HEK293T (cell line): ENCODE data around the gene MARCHF9.

Experiments
- CTCF ChIA-PET: fragments of 350-600 bp; formaldehyde crosslinking; extraction: SDS; loops from one replicate; lab custom pipeline; 2021; ENCODE audit warnings: antibody characterized with exemption, inconsistent platforms; lab: Yijun Ruan, JAX
- POLR2A ChIA-PET: fragments of 350-600 bp; formaldehyde crosslinking; extraction: SDS; loops from one replicate; lab custom pipeline; 2020; ENCODE audit warnings: antibody characterized with exemption, inconsistent platforms; lab: Yijun Ruan, JAX
- DNase-seq: peaks from one replicate; pipeline ENCODE4 v3.0.0; 2012; ENCODE audit warnings: mixed read lengths; ENCODE audit errors: extremely low spot score
- ARNT ChIP-seq: fragments of 450-650 bp; IDR thresholded peaks from 2 replicates; pipeline ENCODE4 v1.6.1; 2017; ENCODE audit warnings: mild to moderate bottlenecking
- BHLHE40 ChIP-seq: fragments of 450-650 bp; IDR thresholded peaks from 2 replicates; pipeline ENCODE4 v1.6.1; 2016; ENCODE audit warnings: mild to moderate bottlenecking, moderate library complexity, borderline replicate concordance
- CTBP1 ChIP-seq: fragments of 450-650 bp; IDR thresholded peaks from 2 replicates; pipeline ENCODE4 v1.6.1; 2016; ENCODE audit warnings: borderline replicate concordance
- ELF4 ChIP-seq: fragments of 450-650 bp; IDR thresholded peaks from 2 replicates; pipeline ENCODE4 v1.6.1; 2017; ENCODE audit warnings: antibody characterized with exemption
- FOXA1 ChIP-seq: fragments of 450-650 bp; IDR thresholded peaks from 2 replicates; pipeline ENCODE4 v1.6.1; 2016; ENCODE audit warnings: mild to moderate bottlenecking
- FOXK2 ChIP-seq: fragments of 450-650 bp; IDR thresholded peaks from 2 replicates; pipeline ENCODE4 v1.6.1; 2016; ENCODE audit warnings: mild to moderate bottlenecking
- FOXM1 ChIP-seq: fragments of 450-650 bp; IDR thresholded peaks from 2 replicates; pipeline ENCODE4 v1.6.1; 2017; ENCODE audit warnings: mild to moderate bottlenecking, borderline replicate concordance
- HDGF ChIP-seq: fragments of 450-650 bp; IDR thresholded peaks from 2 replicates; pipeline ENCODE4 v1.6.1; 2017; ENCODE audit warnings: antibody characterized with exemption, borderline replicate concordance
- L3MBTL2 ChIP-seq: fragments of 450-650 bp; conservative IDR thresholded peaks from 2 replicates; pipeline ENCODE4 v1.6.1; 2016; ENCODE audit warnings: mild to moderate bottlenecking
- LEF1 ChIP-seq: fragments of 450-650 bp; IDR thresholded peaks from 2 replicates; pipeline ENCODE4 v1.6.1; 2017; ENCODE audit warnings: mild to moderate bottlenecking, borderline replicate concordance
- NFRKB ChIP-seq: fragments of 450-650 bp; IDR thresholded peaks from 2 replicates; pipeline ENCODE4 v1.6.1; 2016; ENCODE audit warnings: mild to moderate bottlenecking, moderate library complexity
- SP1 ChIP-seq: fragments of 450-650 bp; IDR thresholded peaks from 2 replicates; pipeline ENCODE4 v1.6.1; 2017
- SUZ12 ChIP-seq: fragments of 450-650 bp; IDR thresholded peaks from 2 replicates; pipeline ENCODE4 v1.6.1; 2016; ENCODE audit warnings: mild to moderate bottlenecking
- TARDBP ChIP-seq: fragments of 450-650 bp; IDR thresholded peaks from 2 replicates; pipeline ENCODE4 v1.6.1; 2016
- ZNF384 ChIP-seq: fragments of 450-650 bp; IDR thresholded peaks from 2 replicates; pipeline ENCODE4 v1.6.1; 2016
- TF ChIP-seq, protein P1 (sequence below): fragments of 450-650 bp; IDR thresholded peaks from 2 replicates; pipeline ENCODE4 v1.6.1; 2016

The MARCHF9 gene

DNA sequence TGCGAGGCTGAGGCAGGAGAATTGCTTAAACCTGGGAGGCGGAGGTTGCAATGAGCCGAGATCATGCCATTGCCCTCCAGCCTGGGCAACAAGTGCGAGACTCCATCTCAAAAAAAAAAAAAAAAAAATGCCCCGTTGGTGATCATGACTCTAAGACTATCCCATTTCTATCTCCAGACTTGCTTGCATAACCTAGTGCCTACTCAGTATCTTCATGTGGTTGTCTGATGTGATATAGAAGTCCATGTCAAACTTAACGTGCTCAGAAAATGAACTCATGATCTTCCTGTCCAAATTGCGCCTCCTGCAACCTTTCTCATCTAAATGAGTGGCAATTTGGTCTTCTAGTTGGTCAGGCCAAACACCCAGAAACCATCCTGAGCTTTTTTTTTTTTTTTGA lies 23.0 kb downstream of the MARCHF9 start:
- ChIA-PET CTCF (interaction anchor here (1.0 to 1.1 kb wide), 2 partner anchors 19 to 21 kb away, joined by 3 read pairs; no protein-coding TSS in a partner anchor), POLR2A (no interaction called here)
- TF ChIP-seq LEF1 = no peak
- TF ChIP-seq ZNF384 = no peak
- TF ChIP-seq, protein P1, sequence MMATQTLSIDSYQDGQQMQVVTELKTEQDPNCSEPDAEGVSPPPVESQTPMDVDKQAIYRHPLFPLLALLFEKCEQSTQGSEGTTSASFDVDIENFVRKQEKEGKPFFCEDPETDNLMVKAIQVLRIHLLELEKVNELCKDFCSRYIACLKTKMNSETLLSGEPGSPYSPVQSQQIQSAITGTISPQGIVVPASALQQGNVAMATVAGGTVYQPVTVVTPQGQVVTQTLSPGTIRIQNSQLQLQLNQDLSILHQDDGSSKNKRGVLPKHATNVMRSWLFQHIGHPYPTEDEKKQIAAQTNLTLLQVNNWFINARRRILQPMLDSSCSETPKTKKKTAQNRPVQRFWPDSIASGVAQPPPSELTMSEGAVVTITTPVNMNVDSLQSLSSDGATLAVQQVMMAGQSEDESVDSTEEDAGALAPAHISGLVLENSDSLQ = no peak
- no peak for TF ChIP-seq CTBP1
- TF ChIP-seq SUZ12 = no peak
- DNase-seq = no peak

DNA sequence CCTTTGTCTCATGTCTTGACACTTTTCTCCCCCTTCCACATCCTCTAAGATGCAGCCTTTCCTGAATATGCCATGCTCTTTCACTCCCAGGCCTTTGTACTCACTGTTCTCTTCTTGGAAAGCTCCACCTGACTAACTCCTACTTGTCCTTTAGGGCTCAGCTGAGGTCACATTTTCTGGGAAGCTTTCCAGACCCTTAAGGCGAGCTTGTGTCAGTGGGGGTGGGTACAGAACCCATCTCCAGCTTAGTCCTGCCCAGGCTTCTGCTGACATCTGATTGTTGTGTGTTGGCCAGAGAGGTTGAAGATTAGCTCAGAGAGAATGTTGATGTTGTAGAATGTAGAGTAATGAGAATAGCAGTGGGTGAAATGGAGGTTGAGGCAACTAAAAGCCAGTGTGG lies 24.8 kb downstream of the MARCHF9 start:
- CTCF ChIA-PET = interaction anchor here (0.7 kb wide), 1 partner anchor 1149 kb away, joined by 3 read pairs; no protein-coding TSS in a partner anchor
- no peak for TF ChIP-seq ELF4
- TF ChIP-seq NFRKB = no peak
- TF ChIP-seq BHLHE40 = no peak
- POLR2A ChIA-PET = no interaction called here
- no peak for DNase-seq

- TF ChIP-seq SUZ12 (no peak), L3MBTL2 (no peak), TARDBP (no peak), FOXK2 (no peak), FOXM1 (no peak), NFRKB (no peak), CTBP1 (no peak), ELF4 (no peak), BHLHE40 (no peak), FOXA1 (no peak), SP1 (no peak), ARNT (no peak), ZNF384 (no peak), HDGF (no peak), LEF1 (no peak)
- TF ChIP-seq, protein P1 = no peak
- no peak for DNase-seq
- ChIA-PET CTCF (interaction anchor here (0.7 kb wide), 1 partner anchor 1148 kb away, joined by 3 read pairs; no protein-coding TSS in a partner anchor), POLR2A (interaction anchor here (3.1 kb wide), 1 partner anchor 8 kb away, joined by 28 read pairs; the partner anchor contains the start of genes EEF1AKMT3 and METTL1)
These were observed 25.5 kb downstream of the MARCHF9 start for GRCh38 chr12:57780284-57780897.

DNA sequence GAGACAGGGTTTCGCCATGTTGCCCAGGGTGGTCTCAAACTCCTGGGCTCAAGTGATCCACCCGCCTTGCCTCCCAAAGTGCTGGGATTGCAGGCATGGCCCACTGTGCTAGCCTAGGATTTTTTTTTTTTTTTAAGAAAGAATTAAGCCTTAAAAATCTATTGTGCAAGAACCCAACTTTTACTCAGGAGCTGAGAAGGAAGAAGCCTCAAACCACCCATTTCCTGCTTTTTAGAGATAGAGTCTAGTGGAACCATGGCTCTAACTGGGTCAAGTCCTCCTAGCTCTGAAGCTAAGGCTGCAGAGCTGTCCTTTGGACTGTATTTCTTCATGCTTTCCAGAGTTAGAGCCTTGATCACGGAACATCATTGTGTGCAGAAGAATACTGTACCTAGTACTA lies 26.3 kb downstream of the MARCHF9 start:
- ChIA-PET POLR2A (interaction anchor here (3.1 kb wide), 1 partner anchor 9 kb away, joined by 28 read pairs; the partner anchor contains the start of genes EEF1AKMT3 and METTL1), CTCF (interaction anchor here (1.1 kb wide), 1 partner anchor 9 kb away, joined by 3 read pairs; the partner anchor contains the start of gene METTL1)
- TF ChIP-seq, protein P1 = no peak
- no peak for TF ChIP-seq L3MBTL2
- TF ChIP-seq ARNT = no peak
- TF ChIP-seq SP1 = no peak
- TF ChIP-seq ELF4 = no peak
- no peak for TF ChIP-seq TARDBP
- no peak for TF ChIP-seq FOXK2
- no peak for TF ChIP-seq HDGF
- TF ChIP-seq LEF1 = no peak
- DNase-seq = no peak

- ChIA-PET POLR2A (interaction anchor here (2.1 to 3.1 kb wide), 2 partner anchors 9 to 25 kb away, joined by 8 to 28 read pairs; partner anchors contain the start of genes EEF1AKMT3 and METTL1), CTCF (interaction anchor here (1.1 kb wide), 1 partner anchor 10 kb away, joined by 3 read pairs; the partner anchor contains the start of gene METTL1)
- DNase-seq = no peak
- TF ChIP-seq L3MBTL2 (no peak), ELF4 (no peak), CTBP1 (no peak), TARDBP (no peak), ARNT (no peak), SUZ12 (no peak), LEF1 (no peak), BHLHE40 (no peak), NFRKB (no peak), ZNF384 (no peak), SP1 (no peak), FOXM1 (no peak), HDGF (no peak), FOXK2 (no peak), FOXA1 (no peak)
- TF ChIP-seq, protein P1 = no peak
These were observed 26.9 kb downstream of the MARCHF9 start for GRCh38 chr12:57781801-57782200.

- TF ChIP-seq NFRKB = no peak
- TF ChIP-seq FOXK2 = no peak
- no peak for TF ChIP-seq BHLHE40
- no peak for TF ChIP-seq SP1
- no peak for TF ChIP-seq ARNT
- no peak for TF ChIP-seq FOXM1
- no peak for TF ChIP-seq CTBP1
- ChIA-PET CTCF (interaction anchor here (1.2 to 1.6 kb wide), 2 partner anchors 21 to 22 kb away, joined by 4 to 5 read pairs; no protein-coding TSS in a partner anchor), POLR2A (interaction anchor here (1.0 to 3.1 kb wide), 8 partner anchors 10 to 121 kb away, joined by 3 to 28 read pairs (median 4); partner anchors contain the start of genes AVIL, EEF1AKMT3, METTL1 and TSPAN31)
- DNase-seq = no peak
These were observed 27.3 kb downstream of the MARCHF9 start for GRCh38 chr12:57782243-57782607.
